Islet of Langerhans (tissue), 1 donor: ENCODE data around the gene PDRG1.
"Not testable (repeated sequence)": the region's sequence is repeated elsewhere in the genome, so short reads cannot be mapped to it uniquely, and the experiment has no call there.

Experiments used
- FAIRE-seq: peaks from one replicate; lab custom pipeline; 2011; peaks lifted over from hg19 to GRCh38; lab: Jason Lieb, UNC

PDRG1 gene

DNA sequence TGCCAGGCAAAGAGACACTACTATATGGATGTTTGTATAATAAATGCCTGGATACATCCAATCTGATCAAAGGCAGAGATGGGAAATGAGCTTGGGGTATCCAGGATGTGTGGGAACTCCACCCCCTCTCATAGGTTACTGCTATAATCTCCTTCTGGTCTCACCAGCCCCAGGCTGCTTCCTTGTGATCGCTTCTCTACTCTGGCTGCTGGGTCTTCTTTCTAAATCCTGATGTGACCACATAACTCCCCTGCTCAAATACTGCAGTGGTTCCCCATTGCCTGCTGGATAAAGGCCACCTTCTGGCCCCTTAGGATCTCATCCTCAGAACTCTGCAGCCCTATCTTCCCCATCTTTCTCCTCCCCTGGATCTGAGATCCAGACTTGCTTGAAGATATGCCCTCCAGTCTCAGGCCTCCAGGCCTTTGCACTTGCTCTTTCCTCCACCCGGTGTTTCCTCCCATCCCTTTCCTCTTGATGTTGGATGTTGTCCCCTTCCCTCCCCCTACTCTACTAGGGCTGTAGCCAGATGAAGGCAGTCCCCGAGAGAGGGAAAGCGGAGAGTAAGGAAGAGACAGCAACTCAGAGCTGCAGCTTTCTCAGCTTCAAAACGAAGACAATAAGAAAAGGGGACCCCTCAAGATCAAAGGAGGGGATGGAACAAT lies 15.3 kb upstream of the PDRG1 start:
- no peak for FAIRE-seq

DNA sequence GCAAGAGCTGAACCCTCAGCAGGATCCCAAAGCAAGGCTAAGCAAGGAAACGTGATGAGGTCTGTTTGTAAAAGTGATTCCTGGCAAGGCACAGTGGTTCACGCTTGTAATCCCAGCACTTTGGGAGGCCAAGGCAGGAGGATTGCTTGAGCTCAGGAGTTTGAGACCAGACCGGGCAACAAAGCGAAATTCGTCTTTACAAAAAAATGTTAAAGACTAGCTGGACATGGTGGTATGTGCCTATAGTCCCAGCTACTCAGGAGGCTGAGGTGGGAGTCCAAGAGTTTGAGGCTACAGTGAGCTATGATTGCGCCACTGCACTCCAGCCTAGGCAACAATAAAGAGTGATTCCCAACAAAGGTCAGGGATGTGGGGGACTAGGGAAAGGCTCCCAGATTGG lies 12.0 kb upstream of the PDRG1 start:
- no peak for FAIRE-seq

DNA sequence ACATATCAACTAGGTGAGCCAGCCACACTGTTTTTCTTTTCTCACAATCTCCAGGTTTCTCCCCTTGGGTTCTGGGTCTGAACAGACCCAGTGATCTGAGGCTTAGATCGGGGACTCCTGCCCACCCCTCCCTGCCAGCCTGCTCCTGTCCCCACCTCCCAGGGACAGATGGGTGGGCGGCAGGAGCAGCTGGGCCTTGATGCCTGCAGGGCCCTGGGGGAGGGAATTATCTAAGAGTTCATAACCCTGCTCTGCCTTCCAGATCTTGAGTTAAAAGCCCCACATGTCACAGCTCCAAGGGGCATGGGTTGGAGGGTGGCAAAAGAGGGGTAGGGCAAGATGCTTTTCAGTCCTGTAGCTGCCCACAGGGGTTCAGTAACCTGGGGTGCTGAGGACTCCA lies 10.9 kb upstream of the PDRG1 start:
- FAIRE-seq = no peak

DNA sequence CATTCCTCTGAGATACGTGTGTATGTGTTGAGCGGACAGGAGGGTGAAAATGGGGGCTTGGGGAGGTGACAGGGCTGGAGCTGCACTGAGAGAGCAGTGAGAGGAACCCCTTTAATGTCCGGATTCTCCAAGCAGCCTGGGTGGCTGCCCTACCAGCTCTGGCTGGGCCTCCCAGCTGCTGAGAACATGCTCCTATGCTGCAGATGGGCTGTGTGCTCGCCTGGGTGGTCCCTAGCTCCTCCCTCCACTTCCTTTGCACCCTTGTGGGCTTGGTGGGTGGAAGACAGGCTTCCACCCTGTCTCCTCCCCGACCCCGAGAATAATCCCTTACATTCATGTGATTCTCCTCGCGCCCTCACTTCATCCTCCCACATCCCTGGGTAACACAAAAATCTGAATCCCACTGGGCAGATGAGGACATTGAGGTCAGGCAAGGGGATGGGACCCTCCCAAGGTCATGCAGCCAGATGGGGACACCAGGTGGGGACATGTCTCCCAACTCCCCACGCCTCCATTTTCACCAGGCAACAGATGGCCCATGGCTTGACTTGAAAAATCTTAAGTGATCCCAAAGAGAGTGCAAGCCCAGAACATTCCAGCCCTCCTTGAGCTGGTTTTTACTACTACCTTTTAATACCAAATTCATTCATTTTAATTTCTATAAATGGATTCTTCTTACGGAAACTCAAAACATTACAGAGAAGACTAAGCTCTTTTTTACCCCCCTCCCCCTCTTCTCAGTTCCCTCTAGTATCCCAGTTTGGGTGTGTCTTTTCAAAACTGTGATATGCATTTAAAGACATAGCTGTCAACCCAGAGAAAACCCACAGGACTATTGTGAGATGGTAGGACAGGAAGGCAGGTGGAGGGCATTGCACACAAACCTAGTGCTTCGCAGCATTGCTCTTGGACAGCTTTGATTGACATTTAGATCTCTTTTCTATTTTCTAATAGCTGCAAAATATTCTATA lies 5.0 kb upstream of the PDRG1 start:
- no peak for FAIRE-seq

DNA sequence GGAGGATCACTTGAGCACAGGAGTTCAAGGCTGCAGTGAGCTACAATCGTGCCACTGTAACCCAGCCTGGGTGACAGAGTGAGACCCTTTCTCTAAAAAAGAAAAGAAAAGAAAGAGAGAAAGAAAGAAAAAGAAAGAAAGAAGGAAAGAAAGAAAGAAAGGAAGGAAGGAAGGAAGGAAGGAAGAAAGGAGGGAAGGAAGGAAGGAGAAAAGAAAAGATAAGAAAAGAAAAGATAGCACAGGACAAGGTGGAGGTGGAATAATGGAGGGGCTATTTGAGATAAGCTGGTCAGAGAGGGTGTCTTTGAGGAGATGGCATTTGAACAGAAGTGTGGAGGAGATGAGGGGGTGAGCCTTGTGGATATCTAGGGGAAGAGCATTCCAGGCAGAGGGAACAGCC lies 2.7 kb upstream of the PDRG1 start:
- FAIRE-seq = no peak

DNA sequence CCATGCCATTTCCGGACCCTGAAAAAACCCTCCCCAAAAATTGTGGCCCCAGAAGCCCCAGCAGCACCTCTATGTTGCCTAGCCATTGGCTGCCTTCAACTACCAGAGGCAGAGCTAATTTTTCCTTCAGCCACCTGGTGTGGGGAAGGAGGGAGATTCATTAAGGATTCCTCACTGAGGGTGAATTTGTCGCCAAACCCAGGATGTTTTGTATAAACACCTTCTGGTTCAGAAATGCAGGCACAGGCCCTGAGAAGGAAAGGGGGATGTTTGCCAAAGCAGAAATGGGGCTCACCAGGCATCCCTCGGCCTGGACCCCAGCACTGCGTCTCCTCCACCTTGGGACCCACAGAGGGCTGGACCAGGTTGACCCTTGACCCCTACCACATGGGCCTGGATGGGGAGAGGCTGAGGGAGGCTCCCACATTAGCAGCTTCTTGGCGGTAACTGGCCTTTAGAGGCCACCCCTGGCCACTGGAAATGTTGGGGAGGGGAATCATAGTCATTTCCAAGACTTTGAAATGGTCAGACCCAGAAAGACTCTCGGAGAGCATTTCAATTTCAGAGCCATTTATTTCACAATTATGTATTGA lies 1.8 kb upstream of the PDRG1 start:
- FAIRE-seq = no peak

DNA sequence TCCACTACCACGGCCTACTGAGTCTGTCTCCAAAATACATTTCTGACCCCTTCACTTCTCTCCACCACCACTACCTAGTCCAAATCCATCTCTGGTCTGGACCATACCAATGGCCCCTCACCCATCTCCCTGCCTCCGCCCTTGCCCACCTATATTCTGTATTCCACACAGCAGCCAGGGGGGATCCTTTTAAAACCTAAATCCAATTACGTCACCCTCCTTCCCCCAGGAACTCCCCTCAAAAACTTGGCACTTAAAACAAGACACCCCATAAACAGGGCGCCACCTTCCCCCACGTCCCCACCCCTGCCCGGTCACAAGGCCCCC lies 680 bp downstream of the PDRG1 start:
- no peak for FAIRE-seq

DNA sequence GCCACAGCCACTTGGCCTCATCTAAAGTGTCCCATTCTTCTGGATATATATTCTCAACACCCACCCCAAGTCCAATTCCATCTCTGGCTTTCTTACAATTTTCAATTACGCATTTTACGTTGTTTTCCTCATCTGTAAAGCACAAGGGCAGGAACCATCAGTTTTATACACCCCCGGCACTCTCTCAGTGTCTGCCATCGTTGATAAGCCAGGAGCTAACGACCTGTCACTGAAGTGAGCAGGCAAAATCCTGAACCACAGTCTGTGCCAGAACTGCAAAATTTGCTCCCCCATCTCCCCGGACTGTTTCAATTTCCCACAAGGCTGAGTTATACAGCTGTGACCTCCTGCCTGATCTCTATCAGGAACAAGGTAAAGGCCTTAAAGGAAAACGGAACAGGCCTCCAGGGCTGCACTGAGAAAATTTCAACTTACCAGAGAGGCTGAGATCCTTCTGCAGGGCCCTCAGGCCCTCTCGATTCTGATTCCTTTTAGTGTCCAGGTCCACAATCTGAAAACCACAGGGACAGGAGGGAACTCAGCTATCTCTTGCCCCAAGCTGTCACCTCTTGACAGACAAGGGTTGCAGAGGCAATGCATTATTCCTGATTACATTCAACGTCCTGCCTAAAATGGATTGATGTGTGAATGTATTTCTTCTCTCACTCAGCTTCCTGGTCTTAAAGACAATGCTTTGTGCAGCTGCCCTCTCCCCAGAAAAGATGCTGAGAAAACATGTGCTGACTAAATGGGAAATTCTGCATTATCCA lies 1.8 kb downstream of the PDRG1 start:
- FAIRE-seq = no peak

DNA sequence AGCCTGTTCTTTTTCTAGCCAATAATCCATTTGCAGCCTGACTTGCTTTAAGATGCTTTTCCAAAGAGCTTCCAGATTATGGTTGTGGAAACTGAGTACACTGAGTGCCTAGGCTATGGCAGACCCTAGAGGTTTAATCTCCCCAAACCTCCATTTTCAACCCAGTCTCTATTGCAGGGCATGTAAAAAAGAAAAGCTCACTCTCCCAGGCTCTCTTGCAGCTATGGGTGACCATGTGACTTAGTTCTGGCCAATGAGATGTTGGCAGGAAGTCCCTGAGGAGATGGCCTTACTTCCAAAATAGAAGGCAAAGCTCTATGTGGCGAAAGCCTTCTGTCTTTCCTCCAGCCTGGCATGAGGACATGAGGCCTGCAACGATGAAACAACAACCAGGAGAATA lies 3.8 kb downstream of the PDRG1 start:
- FAIRE-seq = no peak

DNA sequence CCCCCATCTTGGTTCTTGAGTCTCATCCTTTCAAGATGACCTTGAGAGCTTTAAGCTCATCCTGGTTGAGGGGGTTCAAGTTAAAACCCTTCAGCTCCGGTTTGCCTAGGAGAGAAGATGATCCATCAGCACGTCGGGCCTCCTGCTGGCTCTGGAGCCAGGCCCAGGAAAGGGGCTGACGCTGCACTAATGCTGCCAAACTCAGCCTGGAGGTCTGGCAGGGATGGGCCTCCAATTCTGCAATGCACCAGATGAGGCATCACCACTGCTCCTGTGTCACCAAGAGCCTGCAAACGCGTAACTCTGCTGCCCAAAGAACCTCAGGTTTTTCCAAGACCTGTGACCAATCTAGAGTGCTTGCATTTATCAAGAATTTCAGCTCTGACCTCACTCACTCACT lies 6.1 kb downstream of the PDRG1 start:
- no peak for FAIRE-seq

DNA sequence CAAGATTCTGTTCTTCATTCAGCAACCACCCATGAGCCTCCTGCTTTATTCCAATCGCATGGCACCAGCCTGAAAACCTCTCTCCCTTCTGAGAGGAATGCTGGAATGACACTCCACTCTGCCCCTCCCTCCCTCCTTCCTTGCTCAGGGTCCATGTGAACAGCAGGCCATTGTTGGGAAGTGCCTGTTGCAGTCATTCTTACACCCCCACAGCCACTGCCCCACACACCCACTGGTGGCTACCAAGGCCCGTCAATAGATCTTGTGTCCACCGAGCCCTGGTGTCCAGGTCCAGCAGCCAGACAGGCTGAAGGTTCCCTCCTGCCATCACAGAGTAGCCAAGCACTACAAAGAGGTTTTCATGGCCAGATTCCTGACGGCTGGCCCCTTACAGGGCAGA lies 6.5 kb downstream of the PDRG1 start:
- FAIRE-seq = no peak

DNA sequence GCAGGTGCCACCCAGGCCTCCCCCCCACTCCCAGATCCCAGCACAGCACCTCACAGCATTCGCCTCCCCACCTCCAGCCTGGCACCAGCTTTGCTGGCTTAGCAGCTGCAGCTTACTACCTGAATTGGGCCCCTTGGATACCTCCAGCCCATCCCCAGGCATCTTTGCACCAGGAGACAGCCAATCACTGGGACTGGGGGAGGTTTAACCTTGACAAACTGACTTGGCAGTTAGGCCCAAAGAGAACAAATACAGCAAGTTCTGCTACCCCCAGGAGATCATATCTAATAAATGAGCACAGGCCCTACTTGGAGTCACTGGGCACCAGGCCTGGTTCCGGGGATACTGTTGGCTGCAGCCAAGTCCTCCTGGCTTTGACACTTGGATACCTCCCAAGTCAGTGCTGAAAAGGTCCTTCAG lies 8.8 kb downstream of the PDRG1 start:
- no peak for FAIRE-seq

DNA sequence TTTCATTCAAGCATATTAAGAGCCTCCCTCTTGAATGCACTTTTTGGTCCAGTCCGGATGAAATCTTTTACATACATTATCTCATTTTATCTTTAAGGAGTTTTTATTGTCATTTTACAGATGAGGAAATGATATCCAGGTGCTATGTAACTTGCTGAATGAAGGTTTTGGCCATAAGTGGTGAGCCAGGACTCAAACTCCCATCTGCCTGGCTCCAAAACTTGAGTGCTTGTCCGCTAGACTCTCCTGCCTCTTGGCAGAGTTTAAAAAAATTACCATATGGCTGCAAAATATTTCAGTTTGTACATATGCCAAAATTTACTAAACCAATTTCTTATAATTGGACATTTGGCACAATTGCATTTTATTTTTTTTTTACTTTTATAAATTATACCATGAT lies 12.2 kb downstream of the PDRG1 start:
- FAIRE-seq = no peak

DNA sequence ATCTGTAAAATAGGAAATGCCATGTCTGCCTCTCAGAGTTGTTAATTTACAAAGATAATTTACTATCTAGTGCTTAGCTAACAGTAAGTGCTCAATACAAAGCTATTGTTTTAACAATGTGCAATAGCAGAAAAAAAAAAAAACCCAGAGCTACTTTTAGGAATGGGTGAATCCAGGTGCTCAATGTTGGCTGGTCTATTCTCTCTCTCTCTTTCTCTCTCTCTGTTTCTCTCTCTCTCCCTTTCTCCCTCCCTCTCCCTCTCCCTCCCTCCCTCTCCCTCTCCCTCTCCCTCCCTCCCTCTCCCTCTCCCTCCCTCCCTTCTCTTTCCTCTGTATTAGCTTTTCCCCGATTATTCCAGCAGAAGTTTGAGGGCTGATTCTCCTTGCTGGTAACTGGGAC lies 14.0 kb downstream of the PDRG1 start:
- no peak for FAIRE-seq

DNA sequence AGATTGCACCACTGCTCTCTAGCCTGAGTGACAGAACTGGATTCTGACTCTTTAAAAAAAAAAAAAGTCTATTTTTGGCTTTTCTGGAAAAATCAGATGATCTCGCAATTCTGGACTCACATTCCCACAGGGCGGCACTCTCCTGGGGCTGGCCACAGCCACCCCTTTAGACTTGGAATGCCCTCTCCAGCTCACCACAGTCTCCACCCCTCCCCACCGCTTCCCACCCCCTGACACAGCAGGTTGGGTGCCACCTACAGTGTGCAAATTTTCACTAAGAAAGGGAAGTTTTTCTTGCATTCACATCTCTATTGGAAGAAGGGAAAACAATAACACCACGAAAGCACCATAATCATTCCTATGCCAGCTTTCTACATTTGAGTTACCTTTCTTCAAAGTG lies 15.4 kb downstream of the PDRG1 start:
- no peak for FAIRE-seq

DNA sequence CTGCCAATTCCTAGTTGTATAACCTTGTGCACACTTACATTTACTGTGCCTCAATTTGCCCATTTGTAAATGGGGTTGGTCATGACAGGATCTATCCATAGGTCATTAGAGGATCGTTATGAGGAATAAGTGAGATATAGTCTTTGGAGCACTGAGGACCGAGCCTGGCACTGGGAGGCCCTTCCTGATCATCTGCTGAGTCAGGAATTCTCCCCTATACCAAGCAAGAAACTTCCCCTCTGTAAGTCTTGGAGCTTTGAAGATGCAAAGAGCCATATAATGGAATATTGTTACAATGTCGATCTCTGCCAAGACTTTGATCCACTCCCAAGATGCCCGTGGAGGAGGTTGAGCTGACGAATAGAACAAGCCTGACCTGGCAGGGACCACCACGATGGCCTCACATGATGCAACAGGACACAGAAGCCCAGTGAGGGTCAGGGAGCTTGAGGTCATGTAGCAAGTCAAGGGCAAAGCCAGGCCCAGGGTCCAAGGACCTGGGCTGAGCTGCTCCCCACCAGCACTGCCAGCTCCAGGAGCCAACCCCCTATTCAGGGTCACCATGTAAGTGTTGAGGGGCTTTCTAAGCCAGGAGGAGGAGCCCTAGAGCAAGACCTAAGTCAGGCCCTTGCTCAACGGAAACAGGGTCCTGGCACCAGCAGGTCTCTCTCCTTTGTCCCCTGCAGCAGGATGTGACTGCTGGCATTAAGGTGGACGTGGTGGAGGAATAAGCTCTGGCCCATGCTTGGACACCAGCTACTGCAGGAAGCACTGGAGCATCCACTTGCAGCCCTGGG lies 16.7 kb downstream of the PDRG1 start:
- no peak for FAIRE-seq

DNA sequence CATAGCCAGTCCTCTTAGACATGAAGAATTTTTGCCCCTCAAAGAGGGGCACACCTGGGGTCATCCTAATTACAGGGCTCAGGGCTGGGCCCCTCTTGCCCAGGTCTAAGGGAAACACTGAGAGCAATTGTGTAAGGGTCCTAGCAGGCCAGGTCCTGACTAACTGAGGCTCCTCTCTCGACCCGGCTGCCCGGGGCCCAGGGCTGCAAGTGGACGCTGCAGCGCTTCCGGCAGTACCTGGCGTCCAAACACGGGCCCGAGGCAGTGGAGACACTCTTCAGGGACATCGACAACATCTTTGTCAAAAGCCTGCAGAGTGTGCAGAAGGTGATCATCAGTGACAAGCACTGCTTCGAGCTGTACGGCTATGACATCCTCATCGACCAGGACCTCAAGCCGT lies 17.4 kb downstream of the PDRG1 start:
- no peak for FAIRE-seq

DNA sequence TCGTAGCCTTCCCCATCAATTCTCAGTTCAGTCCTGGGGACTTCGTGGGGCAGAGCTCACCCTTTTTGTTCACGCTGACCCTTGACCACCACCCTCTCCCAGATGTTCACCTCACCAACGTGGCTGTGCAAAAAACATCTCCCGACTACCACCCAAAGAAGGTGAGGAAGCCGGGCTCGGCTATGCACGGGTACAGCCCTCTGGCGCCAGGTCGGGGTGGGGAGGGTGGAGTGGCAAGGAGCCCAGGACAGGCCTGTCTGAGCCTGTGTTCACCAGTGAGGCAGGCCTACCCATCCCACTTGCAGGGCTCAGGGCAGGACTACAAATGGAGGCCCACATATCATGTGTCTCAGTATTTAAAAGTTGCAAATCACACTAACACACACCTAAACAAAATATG lies 18.1 kb downstream of the PDRG1 start:
- no peak for FAIRE-seq

DNA sequence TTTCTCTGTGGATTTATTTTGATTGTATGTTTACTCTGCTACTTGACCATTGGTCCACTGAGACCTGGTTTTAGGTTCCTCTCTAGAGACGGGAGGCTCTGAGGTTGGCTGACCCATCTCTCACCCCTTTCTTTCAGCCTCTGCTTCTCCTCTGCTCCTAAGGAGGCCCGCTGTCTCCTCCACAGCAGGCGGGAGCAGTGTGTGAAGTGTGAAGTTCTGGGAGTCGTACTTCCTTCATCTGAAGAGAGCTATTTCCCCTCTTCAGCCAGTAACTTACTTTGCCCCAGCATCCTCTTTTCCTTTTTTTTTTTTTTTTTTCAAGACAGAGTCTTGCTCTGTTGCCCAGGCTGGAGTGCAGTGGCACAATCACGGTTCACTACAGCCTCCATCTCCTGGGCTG lies 21.1 kb downstream of the PDRG1 start:
- no peak for FAIRE-seq

DNA sequence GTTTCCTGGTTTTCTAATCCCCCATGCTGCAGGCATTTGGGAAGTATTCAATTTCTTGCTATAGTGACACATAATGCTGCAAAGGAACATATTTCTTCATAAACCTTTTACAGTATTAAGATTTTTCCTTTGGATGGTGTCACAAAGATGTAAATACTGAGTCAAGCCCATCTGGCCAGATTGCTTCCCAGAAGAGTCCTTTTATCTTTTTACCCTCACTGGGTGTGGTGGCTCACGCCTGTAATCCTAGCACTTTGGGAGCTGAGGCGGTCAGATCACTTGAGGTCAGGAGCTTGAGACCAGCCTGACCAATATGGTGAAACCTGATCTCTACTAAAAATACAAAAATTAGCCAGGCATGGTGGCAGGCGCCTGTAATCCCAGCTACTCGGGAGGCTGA lies 22.2 kb downstream of the PDRG1 start:
- not testable (repeated sequence) for FAIRE-seq

DNA sequence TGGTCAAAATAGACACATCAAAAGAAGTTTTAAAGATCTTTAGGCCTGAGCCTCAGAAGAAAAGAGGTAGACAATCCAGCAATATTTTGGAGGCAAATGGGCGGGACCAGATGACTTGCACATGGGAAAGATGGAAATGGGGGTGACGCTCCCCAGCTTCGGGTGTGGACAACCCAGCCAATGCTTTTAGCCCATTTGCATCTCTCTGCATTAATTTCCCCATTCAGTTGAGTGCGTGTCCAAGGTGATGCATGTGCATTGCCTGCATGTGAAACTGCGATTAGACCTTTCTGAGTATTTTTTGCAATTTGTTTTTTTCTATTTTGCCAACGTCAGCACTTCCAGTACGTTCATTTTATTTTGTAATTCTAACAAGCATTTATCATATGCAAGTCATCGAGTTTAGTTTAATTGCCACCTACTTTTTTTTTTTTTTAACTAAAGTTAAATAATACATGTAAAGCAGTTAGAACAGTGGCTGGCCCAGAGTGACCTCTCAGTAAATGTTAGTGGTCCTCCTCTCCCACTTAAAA lies 24.2 kb downstream of the PDRG1 start:
- FAIRE-seq = no peak

DNA sequence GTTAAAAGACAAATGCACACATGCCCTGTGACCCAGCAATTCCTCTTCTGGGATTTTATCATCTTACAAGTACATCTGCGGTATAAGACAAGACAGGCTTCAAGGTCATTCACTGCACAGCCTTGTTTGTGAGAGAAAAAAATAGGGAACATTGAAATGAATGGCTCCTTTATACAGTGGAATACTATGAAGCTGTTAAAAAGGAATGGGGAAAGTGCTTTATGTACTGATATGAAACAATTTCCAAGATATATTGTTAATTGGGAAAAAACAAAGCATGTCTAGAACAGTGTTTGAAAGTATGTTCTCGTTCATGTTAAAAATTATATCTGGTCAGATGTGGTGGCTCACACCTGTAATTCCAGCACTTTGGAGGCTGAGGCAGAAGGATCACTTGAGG lies 25.4 kb downstream of the PDRG1 start:
- no peak for FAIRE-seq
